Activated CD4-positive, alpha-beta T cell treated with anti-CD3 and anti-CD28 coated beads for 4 hours (primary cell): ENCODE results near the gene SLC6A6.

Experiments used
- DNase-seq, 2 donors: peaks; one replicate each; pipeline ENCODE4 v3.0.0-alpha.2; 2020

The SLC6A6 gene

GRCh38 chr3:14457999-14458398, 55.6 kb downstream of the SLC6A6 start:
- DNase-seq = no peak

GRCh38 chr3:14458434-14459275, 56.2 kb downstream of the SLC6A6 start:
- DNase-seq = no peak

- no peak for DNase-seq
These were observed 57.0 kb downstream of the SLC6A6 start for GRCh38 chr3:14459384-14459783.

- DNase-seq = no peak
These were observed 57.4 kb downstream of the SLC6A6 start for GRCh38 chr3:14459787-14460186.

GRCh38 chr3:14460342-14461005, 58.1 kb downstream of the SLC6A6 start:
- no peak for DNase-seq

- DNase-seq = no peak
These were observed 58.8 kb downstream of the SLC6A6 start for GRCh38 chr3:14461006-14461747.

- peak; percentile 38 to 44 for DNase-seq
These were observed 59.4 kb downstream of the SLC6A6 start for GRCh38 chr3:14461748-14462324.

- DNase-seq = no peak
These were observed 60.3 kb downstream of the SLC6A6 start for GRCh38 chr3:14462738-14463137.

- no peak for DNase-seq
These were observed 61.1 kb downstream of the SLC6A6 start for GRCh38 chr3:14463330-14464140.

- no peak for DNase-seq
These were observed 61.7 kb downstream of the SLC6A6 start for GRCh38 chr3:14464141-14464465.

- no peak for DNase-seq
These were observed 62.1 kb downstream of the SLC6A6 start for GRCh38 chr3:14464521-14464920.

GRCh38 chr3:14465425-14465824, 63.0 kb downstream of the SLC6A6 start:
- DNase-seq = no peak

GRCh38 chr3:14466179-14466903, 63.9 kb downstream of the SLC6A6 start:
- DNase-seq = no peak

- peak; percentile 31 to 44 for DNase-seq
These were observed 65.6 kb downstream of the SLC6A6 start for GRCh38 chr3:14467814-14468620.

GRCh38 chr3:14468621-14468981, 66.2 kb downstream of the SLC6A6 start:
- DNase-seq = no peak

GRCh38 chr3:14470461-14470860, 68.1 kb downstream of the SLC6A6 start:
- DNase-seq = no peak

- DNase-seq = no peak
These were observed 68.6 kb downstream of the SLC6A6 start for GRCh38 chr3:14471016-14471415.

- no peak for DNase-seq
These were observed 69.3 kb downstream of the SLC6A6 start for GRCh38 chr3:14471690-14472089.

GRCh38 chr3:14472471-14473351, 70.3 kb downstream of the SLC6A6 start:
- DNase-seq = no peak

GRCh38 chr3:14473411-14473891, 71.0 kb downstream of the SLC6A6 start:
- DNase-seq = no peak
